Suppressor macrophage treated with lipopolysaccharide for 4 hours (primary cell): ENCODE measurements around the gene F10.
"Not testable (repeated sequence)": the region's sequence is repeated elsewhere in the genome, so short reads cannot be mapped to it uniquely, and the experiment has no call there.

ENCODE experiments used
- DNase-seq: peaks from one replicate; pipeline ENCODE4 v3.0.0-alpha.2; 2020

Gene F10

DNA sequence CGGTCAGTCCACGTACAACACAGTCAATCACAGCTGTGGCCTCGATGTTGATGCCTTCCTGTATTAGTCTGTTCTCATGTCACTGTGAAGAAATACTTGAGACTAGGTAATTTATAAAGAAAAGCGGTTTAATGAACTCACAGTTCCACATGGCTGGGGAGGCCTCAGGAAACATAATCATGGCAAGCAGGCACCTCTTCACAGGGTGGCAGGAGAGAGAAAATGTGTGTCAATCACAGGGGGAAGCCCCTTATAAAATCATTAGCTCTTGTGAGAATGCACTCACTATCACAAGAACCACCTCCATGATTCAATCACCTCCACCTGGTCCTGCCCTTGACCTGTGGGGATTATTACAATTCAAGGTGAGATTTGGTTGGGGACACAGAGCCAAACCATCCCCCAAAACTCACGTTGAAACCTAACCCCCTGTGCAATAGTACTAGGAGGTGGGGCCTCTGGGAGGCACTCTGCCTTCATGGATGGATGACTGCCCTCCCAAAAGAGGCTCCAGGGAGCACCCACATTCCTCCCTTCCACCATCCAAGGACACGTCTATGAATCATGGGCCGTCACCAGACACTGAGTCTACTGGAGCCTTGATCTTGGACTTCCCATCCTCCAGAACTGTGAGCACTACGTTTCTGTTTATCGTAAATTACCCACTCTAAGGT, 33.5 kb downstream of the F10 start:
- no peak for DNase-seq

DNA sequence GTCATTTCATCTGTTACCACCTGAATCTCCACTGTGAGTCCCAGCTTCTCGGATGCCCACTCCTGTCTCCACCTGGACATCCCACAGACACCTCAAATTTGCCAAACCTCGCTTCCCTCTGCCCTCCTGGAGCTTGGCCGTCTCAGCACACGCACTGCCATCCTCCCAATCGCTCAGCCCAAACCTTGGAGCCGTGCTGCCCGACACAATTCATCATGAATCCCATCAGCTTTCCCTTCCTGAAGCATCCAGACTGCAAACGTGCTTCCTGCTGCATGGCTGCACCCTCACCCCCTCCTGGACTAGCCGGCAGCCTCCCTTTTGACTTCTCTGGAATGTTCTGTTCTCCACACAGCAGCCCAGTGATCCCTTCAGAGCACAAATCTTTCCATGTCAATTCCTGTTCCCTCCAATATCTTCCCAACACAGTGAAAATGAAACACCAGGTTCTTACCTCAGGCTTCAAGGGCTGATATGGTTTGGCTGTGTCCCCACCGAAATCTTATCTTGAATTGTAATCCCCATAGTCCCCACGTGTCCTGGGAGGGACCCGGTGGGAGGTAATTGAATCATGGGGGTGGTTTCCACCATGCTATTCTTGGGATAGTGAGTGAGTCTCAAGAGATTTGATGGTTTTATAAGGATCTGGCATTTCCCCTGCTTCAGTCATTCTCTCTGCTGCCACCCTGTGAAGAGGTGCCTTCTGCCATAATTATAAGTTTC, 34.8 kb downstream of the F10 start:
- no peak for DNase-seq

DNA sequence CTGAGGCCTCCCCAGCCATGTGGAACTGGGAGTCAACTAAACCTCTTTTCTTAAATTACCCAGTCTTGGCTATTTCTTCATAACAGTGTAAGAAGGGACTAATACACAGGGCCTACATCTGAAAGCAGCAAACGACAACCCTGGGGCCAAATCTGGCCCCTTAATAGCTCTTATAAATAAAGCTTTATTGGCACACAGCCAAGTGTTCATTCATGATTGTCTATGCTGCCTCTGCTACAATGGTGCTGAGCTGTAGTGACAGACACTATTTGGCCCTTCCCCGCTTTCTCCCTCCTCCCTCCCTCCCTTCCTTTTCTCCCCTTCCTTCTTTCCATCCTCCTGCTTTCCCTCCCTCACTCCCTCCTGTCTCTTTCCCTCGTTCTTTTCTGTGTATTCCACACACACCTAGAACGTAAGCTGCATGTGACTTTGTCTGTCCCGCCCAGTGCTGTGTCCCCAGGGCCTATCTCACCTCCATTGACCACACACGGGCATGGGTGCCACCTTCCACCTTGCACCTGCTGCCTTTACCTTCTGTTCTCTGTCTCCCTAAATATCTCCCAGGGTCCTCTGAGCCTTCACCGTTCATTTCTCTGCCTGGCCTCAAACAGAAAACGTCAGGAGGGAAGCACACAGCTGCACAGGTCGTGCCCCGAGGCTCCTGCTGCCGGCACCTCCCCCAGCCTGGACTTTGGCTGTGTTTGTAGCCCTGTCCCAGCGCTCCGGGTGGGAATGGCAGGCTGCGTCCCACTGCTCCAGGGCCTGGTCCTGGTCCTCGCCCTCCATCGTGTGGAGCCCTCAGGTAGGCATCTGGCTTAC, 35.5 kb downstream of the F10 start, which contains the start of gene PROZ:
TSS of gene PROZ (plus strand) at position 720 of the 819 bp plus-strand sequence. CDS start at position 733, 13 bp downstream.
- DNase-seq, result no peak

DNA sequence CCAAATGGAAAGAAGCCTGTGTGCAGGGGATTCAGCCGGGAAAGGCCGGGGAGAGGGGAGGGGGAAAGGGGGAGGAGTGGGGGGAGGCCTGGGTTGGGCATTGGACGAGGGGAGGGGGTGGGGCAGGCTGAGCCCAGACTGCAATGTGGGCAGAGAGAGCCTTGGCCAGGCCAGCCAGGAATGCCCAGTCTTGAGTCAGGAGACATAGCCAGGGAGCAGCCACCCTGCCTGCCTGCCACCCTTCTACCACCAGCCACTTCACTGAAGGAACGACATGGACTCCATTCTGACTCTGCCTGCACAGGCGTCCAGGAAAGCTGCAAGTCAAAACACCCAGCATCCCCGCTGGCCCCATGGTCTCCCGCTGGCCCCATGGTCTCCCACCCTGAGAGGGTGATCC, 36.3 kb downstream of the F10 start:
- DNase-seq, result no peak

DNA sequence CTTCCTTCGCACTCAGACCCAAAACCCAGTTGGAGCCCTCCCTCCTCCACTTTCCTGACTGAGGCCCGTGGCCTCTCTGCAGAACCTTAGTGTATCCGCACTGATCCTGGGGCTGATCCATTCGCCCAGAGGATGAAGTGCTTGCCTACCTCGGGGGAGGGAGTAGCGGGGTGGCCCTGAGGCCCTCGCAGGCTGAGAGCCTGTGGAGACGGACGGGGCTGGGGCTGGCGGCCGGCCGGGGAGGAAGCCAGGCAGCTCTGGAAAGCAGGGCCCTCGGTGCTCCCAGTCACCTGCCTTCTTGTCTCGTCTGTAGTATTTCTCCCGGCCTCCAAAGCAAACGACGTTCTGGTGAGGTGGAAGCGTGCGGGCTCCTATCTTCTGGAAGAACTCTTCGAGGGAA, 37.1 kb downstream of the F10 start:
- no peak for DNase-seq

DNA sequence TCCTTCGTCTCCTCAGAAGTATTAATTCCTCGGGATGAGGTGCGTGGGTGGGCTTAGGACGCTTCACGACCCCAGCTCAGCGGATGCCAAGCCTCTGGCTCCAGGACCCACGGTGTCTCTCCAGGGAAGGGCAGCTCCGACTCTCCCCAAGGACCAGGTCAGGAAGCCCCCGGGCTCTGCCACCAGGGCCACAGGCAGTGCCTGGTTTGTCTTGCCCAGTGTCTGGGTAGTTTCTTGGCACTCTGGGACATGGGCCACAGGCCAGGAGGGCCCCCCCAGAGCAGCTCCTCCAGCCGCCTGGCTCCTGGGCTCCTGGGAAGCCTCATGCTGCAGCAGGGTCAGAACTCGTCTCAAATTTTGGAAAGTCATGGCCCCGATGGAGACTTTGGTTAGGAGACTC, 38.4 kb downstream of the F10 start:
- DNase-seq, result no peak

DNA sequence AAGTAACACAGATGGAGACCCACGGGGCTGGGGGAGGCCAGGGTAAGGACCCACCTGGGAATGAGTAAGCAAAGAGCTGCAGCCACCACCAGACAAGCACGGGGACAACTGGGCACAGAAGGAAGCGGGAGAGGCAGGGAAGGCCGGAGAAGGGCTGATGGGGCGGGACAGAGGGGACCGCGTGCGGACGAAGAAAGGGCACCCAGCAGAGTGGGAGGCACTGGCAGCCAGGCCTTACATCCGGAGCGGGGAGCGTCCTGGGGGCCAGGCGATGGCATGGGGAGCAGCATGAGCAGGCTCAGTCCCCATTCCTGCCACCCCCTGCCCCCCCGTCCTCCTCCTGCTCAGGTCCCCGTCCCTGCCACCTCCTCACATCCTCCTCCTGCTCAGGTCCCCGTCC, 38.8 kb downstream of the F10 start:
- no peak for DNase-seq

DNA sequence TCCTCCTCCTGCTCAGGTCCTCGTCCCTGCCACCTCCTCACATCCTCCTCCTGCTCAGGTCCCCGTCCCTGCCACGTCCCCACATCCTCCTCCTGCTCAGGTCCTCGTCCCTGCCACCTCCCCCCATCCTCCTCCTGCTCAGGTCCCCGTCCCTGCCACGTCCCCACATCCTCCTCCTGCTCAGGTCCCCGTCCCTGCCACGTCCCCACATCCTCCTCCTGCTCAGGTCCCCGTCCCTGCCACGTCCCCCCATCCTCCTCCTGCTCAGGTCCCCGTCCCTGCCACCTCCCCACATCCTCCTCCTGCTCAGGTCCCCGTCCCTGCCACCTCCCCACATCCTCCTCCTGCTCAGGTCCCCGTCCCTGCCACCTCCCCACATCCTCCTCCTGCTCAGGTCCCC, 39.4 kb downstream of the F10 start:
- not testable (repeated sequence) for DNase-seq

DNA sequence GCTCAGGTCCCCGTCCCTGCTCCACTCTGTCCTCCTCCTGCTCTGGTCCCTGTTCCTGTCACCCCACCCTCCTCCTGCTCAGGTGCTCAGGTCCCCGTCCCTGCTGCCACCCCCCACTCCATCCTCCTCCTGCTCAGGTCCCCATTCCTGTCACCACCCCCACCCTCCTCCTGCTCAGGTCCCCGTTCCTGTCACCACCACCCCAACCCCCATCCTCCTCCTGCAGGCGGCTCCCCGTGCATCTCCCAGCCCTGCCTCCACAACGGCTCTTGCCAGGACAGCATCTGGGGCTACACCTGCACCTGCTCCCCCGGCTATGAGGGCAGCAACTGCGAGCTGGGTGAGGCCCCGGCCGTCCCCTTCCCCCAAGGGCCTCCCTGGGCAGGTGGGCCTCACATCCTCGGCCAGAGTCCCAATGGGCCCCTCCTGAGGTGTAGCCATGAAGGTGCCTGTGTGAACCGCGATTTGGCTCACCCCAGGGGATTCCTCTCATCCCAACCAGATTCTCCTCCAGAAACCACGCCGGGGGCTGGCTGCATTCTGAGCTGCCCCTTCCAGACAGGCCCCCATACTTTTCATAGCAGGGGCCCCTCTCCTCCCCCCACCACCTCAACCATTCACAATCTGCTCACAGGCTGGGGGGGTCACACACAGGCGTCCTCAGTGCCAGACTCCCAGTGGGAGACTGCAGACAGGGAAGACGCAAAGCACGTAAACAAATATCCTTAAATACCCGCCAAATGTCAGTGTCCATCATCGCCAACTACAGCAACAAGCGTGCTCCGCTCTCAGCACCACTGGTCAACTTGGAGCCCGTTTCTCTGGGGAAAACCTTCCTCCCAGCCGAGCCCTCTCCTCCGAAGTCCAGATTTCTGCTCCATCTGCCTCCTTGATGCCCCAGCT, 40.4 kb downstream of the F10 start:
- DNase-seq, result no peak

DNA sequence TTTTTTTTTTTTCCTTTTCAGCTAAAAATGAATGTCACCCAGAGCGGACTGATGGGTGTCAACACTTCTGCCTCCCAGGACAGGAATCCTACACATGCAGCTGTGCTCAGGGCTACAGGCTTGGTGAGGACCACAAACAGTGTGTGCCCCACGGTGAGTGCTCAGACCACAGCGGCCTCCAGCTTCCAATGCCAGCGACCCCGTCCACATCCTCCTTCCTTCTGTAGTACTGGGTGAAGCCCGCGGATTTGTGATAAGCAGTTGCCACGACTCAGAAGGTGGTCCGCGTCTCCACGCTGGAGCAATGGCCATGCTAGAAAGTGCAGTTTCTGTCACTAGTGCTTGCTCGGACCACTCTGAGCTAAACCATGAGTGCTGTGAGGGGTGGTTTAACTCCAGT, 41.9 kb downstream of the F10 start:
- no peak for DNase-seq

DNA sequence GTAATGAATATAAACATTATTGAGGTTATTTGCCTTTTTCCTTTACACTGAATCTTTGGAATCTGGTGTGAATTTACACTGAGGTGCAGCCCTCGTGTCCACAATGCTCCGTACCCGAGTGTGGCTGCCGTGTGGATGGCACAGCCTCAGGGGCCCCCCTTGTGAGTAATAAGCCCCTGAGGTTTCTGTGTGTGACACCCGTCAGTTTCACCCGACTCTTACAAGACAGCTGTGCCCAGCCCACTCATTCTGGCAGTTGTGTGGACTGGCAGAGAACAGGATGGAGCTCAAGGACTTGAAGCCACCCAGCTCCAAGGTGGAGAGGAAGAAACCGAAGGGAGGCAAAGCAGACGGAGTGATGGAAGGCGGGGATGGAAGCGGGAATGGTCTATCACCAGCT, 43.7 kb downstream of the F10 start:
- DNase-seq, result no peak

DNA sequence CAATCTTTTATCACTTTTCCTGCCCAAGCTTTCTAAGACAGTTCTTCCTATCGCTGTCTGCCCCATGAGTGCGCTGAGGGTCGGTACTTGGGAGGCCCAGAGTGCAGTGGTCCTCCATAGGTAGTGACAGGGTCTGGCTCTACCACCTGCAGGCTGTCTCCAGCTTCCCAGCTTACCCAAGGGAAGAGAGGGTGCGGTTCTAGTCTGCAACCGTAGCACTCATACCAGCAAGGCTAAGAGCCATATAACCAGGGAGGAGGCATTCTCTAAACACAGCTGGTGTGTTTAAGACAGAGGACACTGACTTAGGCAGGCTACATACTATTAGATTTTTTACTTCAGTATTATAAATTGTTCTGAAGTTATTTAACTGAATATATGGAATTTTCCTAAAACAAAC, 44.1 kb downstream of the F10 start:
- DNase-seq, result no peak

DNA sequence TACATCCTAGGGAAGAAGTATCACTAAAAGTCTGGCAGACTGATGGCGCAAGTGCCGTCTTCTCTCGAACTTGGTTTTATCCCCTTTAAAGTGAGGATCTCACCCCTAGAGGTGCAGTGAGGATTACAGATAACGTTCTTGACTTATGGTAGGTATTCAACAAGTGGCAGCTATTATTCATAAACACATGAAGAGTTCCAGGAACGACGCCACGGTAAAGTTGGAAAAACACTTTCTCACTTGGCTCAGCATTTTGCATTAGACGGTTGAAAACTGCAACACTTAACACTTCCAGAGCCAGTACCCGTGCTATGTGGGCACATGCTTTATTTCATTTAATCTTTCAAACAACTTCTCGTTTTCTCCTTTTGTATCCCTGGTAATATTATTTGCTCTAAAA, 44.6 kb downstream of the F10 start:
- no peak for DNase-seq

DNA sequence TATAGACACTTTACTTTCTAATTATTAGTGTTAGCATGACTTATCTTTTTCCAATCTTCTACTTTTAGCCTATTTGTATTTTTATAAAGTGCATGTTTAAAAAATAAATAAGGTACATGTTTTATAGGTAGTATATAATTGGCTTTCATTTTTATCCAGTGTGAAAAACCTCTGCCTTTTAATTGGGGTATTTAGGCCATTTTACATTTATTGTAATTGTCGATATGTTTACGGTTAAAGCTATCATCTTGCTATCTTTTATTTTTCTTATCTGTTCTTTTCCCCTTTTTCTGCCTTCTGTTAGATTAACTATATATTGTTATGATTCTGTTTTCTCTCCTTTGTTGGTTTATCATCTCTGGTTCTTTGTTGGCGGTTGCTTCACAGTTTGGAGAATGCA, 45.0 kb downstream of the F10 start:
- DNase-seq, result no peak

DNA sequence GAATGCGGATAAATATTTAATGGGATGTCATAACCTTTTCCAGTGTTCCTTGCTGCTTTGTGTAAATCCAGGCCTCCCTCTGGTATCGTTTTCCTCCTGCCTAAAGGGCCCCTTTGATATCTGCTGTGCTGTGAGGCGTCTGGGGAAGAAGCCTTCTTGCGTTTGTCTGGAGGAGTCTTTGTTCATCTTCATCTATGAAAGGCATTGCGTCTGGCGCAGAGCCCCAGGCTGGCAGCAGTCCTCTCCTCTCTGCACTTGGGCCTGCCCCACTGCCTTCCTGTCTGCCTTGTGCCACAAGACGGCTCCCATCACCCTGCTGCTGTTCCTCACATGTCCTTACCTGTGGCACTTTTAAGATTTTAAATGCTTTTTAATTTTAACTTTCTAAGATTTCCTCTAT, 45.6 kb downstream of the F10 start:
- DNase-seq, result no peak

DNA sequence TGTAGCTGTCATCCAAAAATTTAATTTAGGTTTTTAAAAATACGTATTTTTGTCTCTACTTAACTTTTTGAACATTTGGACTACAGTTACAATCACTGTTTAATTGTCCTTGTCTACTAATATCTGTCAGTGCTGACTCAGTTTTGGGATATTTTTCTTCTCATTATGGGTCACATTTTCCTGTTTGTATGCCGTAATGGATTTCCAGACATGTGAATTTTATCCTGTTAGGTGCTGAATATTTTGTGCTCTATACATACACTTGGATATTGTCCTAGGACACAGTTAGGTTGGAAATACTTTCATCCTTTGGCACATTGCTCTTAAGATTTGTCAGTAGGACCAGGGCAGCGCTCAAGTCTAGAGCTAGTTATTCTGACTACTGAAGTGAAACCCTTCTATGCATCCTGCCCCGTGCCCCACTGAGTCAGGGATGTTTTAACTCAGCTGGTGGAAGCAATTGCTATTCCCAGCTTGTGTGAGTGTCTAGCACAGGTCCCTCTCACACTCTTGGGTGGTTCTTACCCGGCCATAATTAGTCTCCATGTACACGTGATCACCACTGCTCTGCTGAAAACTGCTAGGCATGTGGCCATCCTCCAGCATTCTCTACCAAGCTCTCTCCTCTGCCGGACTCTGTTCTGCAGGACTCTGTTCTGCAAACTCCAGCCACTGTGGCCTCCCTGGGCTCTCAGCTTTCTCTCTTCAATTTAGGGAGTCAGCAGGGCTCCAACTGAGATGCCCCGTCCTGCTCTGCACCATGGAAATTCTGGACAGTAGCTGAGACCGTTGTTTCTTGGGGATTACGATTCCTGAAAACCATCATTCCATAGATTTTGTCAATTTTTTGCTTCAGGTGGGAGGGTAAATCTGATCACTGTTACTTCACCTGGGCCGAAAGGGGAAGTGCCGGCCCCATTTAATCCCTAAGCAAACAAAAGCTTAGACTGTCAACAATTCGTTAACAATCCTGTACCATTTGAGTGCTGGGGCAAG, 47.0 kb downstream of the F10 start:
- no peak for DNase-seq

DNA sequence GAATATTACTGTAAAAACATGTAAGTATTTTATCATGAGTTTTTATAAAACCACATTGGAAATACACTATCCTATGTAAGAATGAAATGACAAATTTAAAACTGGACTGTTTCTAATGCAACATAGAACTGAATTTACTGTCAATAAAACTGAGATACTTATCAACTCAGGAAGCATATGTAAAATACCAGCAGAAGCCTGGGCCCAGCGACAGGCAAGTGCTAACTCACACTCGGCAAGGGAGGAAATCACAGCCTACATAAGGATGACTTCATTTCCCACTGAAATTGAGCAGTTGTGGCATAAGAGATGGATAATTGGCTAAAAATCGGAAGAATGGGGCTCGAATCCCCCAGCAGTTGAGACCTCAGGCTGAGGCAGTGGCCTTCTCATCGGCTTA, 47.9 kb downstream of the F10 start:
- DNase-seq, result peak; percentile 35

DNA sequence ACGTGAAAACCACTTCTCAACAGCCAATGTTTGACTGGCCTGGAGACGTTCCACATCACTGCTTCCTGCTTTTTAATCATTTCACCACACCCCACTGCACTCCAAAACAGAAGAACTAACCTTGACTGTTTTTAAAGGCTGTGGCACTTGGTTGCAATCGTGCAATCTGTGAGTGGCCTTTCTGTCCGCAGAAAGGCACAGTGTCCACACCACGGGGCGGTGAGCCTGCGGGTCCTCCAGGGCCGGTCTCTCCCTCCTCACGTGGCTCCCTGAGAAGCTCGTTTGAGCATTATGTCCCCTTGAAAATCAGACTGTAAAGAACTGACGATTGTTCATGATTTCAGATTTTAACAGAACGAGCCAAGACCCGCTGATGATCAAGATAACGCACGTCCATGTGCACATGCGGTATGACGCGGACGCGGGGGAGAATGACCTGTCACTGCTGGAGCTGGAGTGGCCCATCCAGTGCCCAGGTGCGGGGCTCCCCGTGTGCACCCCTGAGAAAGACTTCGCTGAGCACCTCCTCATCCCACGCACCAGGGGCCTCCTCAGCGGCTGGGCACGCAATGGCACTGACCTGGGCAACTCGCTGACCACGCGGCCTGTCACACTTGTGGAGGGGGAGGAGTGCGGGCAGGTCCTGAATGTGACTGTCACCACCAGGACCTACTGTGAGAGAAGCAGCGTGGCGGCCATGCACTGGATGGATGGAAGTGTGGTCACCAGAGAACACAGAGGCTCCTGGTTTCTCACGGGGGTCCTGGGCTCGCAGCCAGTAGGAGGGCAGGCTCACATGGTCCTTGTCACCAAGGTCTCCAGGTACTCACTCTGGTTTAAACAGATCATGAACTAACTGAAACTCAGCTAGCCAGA, 48.9 kb downstream of the F10 start:
- no peak for DNase-seq

DNA sequence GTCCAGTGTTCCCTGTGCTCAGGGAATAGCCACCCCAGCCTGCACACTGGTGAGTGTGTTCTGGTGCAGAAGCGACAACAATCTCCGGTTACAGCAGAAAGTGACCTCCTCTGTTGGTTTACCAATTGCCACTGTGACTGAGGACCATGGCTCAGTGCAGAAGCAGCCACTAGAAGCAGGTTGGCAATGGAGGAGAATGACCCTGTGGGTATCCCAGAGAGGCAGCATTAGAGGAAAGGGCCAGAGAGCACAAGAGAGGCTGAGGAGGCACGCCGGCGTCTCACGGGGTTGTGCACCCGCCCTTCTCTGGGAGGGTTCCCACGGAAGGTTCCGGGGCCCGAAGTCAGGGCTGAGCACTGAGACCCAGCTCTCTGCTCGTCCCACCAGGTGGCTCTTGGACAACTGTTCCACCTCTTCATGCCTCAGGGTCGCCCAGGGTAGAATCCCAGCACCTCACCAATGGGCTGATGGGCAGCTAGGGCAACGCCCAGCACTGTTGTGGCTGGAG, 49.9 kb downstream of the F10 start:
- no peak for DNase-seq

DNA sequence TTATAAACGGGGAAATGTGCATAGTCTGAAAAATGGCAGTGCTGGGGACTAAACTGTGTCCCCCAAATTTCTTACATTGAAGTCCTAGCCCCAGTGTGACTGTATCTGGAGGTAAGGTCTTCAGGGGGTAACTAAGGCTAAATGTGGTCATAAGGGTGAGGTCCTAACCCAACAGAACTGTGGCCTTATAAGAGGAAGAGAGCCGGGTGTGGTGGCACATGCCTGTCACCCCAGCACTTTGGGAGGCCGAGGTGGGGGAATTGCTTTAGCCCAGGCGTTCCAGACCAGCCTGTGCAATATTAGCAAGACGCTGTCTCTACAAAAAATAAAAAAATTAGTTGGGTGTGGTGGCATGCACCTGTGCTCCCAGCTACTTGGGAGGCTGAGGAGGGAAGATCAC, 53.7 kb downstream of the F10 start:
- DNase-seq, result peak; percentile 80
